AG04449 (cell line): ENCODE data around the gene MKRN2.

Experiments
- CTCF ChIA-PET: fragments of 350-600 bp; formaldehyde crosslinking; extraction: SDS; loops from one replicate; lab custom pipeline; 2021; ENCODE audit warnings: antibody characterized with exemption; lab: Yijun Ruan, JAX
- POLR2A ChIA-PET: fragments of 400-600, 350-600 bp; formaldehyde crosslinking; extraction: SDS; loops from one replicate; lab custom pipeline; 2020; ENCODE audit warnings: antibody characterized with exemption, inconsistent platforms; lab: Yijun Ruan, JAX
- DNase-seq: peaks from one replicate; pipeline ENCODE4 v3.0.0-alpha.2; 2010; ENCODE audit warnings: low read depth, low spot score
- H3K4me3 ChIP-seq: 2 replicates; pipeline ENCODE4 v1.5.1; 2011; ENCODE audit warnings: low read depth, mild to moderate bottlenecking, control low read depth, low read length
- TF ChIP-seq, protein P1 (sequence below): IDR thresholded peaks from one replicate; pipeline ENCODE4 v1.5.1; 2011; ENCODE audit warnings: mild to moderate bottlenecking, moderate library complexity, low read length, control low read depth, inconsistent platforms; ENCODE audit not compliant: insufficient read depth; ENCODE audit errors: missing control alignments

The MKRN2 gene

DNA sequence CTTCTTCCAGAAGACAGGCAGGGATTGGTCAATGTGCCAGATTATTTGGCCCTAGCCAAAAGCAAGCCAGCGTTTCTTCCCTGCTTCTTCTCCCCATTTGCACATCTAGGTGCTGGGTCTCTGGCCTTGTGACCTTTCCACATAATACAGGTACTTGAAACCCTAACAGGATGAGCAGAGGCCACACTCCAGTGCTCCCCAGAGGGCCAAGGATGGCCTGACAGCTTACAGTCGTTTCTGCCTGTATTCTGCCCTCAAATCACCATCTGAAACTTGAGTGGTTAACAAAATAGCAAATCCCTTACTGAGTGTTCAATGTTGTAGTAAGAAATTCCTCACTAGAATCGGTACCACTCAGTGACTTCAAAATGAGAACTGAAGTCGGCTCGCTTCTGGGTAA lies 29.1 kb downstream of the MKRN2 start:
- CTCF ChIA-PET = no interaction called here
- no peak overlapping the region for H3K4me3 ChIP-seq
- POLR2A ChIA-PET = no interaction called here
- DNase-seq = no peak
- TF ChIP-seq, protein P1, sequence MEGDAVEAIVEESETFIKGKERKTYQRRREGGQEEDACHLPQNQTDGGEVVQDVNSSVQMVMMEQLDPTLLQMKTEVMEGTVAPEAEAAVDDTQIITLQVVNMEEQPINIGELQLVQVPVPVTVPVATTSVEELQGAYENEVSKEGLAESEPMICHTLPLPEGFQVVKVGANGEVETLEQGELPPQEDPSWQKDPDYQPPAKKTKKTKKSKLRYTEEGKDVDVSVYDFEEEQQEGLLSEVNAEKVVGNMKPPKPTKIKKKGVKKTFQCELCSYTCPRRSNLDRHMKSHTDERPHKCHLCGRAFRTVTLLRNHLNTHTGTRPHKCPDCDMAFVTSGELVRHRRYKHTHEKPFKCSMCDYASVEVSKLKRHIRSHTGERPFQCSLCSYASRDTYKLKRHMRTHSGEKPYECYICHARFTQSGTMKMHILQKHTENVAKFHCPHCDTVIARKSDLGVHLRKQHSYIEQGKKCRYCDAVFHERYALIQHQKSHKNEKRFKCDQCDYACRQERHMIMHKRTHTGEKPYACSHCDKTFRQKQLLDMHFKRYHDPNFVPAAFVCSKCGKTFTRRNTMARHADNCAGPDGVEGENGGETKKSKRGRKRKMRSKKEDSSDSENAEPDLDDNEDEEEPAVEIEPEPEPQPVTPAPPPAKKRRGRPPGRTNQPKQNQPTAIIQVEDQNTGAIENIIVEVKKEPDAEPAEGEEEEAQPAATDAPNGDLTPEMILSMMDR = no peak

- DNase-seq = no peak
- TF ChIP-seq, protein P1 = no peak
- ChIA-PET POLR2A (no interaction called here), CTCF (interaction anchor here (1.4 kb wide), 2 partner anchors 8 to 133 kb away, joined by 4 to 5 read pairs; no protein-coding TSS in a partner anchor)
- no peak overlapping the region for H3K4me3 ChIP-seq
Observed at GRCh38 chr3:12586403-12586802, 29.5 kb downstream of the MKRN2 start.

- TF ChIP-seq, protein P1 = no peak
- ChIA-PET POLR2A (no interaction called here), CTCF (interaction anchor here (0.9 to 1.4 kb wide), 4 partner anchors 10 to 132 kb away, joined by 3 to 5 read pairs (median 4); no protein-coding TSS in a partner anchor)
- no peak overlapping the region for H3K4me3 ChIP-seq
- no peak for DNase-seq
Observed at GRCh38 chr3:12588039-12589009, 31.4 kb downstream of the MKRN2 start.

DNA sequence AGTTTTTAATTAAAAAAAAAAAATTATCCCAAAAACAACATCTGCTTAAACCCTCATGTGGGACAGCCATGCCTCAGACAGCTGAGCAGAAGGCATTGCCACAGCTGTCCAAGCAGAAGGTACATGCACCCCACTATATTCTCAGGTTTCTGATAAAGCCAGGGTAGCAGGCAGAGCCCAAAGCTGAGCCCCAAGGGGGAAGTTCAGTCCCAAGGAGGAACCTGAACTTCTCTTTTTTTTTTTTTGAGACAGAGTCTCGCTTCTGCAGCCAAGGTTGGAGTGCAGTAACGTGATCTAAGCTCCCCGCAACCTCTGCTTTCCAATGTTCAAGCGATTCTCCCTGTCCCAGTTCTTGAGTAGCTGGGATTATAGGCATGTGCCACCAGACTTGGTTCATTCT lies 33.2 kb downstream of the MKRN2 start:
- H3K4me3 ChIP-seq = no peak overlapping the region
- CTCF ChIA-PET = interaction anchor here (1.1 kb wide), 1 partner anchor 12 kb away, joined by 5 read pairs; no protein-coding TSS in a partner anchor
- DNase-seq = no peak
- POLR2A ChIA-PET = no interaction called here
- TF ChIP-seq, protein P1 = no peak

DNA sequence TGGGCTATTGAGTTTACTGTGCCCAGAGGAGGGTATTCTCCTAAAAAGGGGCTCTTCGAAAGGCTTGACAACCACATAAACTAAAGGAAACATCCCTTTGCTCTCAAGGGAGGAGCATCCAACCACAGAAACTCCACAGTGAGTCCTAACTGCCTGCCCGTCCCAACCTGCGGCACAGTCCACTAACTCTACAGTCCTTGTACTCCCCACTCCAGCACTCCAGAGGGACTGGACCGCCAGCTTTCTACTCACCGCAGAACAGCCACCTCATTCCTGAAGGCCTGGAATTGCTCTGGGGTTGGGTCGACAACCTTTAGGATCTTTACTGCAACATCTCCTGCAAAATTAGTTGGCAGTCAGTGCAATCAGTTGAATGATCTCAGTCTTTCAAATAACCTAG lies 34.6 kb downstream of the MKRN2 start:
- TF ChIP-seq, protein P1 = no peak
- no peak for DNase-seq
- POLR2A ChIA-PET = no interaction called here
- H3K4me3 ChIP-seq = no peak overlapping the region
- CTCF ChIA-PET = no interaction called here
